ENCODE measurements around the gene PCSK4. TPM values are rescaled to one million over a fixed set of nuclear protein-coding genes. Genes with fewer than 3 reads are reported as not detected.

The PCSK4 gene
- total RNA-seq, 4 donors from 2014 or later: 1.3 to 4.9 (median 2.2) TPM

GRCh38 chr19:1452802-1453524 lies 37.2 kb downstream of the PCSK4 start:
- Histone ChIP-seq H3K9me3 (no peaks in the 10 kb centered on the region), H3K27me3 (peaks cover 3 to 98% of the 10 kb centered on the region in 2 donors), H3K27ac (peak overlapping the region in 3 of 4 donors; percentile 64 to 84 (median 72)), H3K4me3 (peak overlapping the region in 3 of 4 donors; percentile 3 to 39 (median 17)), H3K4me1 (peaks cover 0 to 68% (median 28%) of the 10 kb centered on the region in 4 donors), H3K36me3 (no peaks in the 10 kb centered on the region)
- TF ChIP-seq CTCF (IDR thresholded peaks at IDR 0.05): no peak
- no peak for TF ChIP-seq POLR2A (IDR thresholded peaks at IDR 0.05)
- TF ChIP-seq EP300 (IDR thresholded peaks at IDR 0.05): no peak
- WGBS, 2 donors: 42 to 54% methylated on average over 12 to 17 of the region's 30 CpGs
- DNase-seq (ENCODE audit: low spot score in 2 of 2): no peak

GRCh38 chr19:1451916-1452801 lies 38.0 kb downstream of the PCSK4 start:
- TF ChIP-seq EP300 (IDR thresholded peaks at IDR 0.05) (no peak), POLR2A (IDR thresholded peaks at IDR 0.05) (no peak), CTCF (IDR thresholded peaks at IDR 0.05) (no peak)
- WGBS, 2 donors: 19 to 22% methylated on average over 20 to 34 of the region's 39 CpGs
- peaks cover 3 to 99% of the 10 kb centered on the region in 2 donors for H3K27me3 ChIP-seq

GRCh38 chr19:1450735-1451731 lies 39.1 kb downstream of the PCSK4 start:
- H3K9me3 ChIP-seq: no peaks in the 10 kb centered on the region
- H3K27me3 ChIP-seq: peaks cover 3 to 99% of the 10 kb centered on the region in 2 donors
- DNase-seq (ENCODE audit: low spot score in 2 of 2): no peak
- peaks cover 0 to 70% (median 37%) of the 10 kb centered on the region in 4 donors for H3K4me1 ChIP-seq
- TF ChIP-seq EP300 (IDR thresholded peaks at IDR 0.05) (no peak), POLR2A (IDR thresholded peaks at IDR 0.05) (no peak), CTCF (IDR thresholded peaks at IDR 0.05) (no peak)
- H3K36me3 ChIP-seq: no peaks in the 10 kb centered on the region
- 62 to 63% methylated on average over 18 to 19 of the region's 22 CpGs for WGBS, 2 donors
- H3K27ac ChIP-seq: peak overlapping the region in 3 of 4 donors; percentile 19 to 78 (median 72)
- H3K4me3 ChIP-seq: peak overlapping the region in 1 of 4 donors; percentile 22

More at GRCh38 chr19:1451916-1452801, 38.0 kb downstream of the PCSK4 start:
- H3K9me3 ChIP-seq: no peaks in the 10 kb centered on the region
- H3K4me3 ChIP-seq: peak overlapping the region in 2 of 4 donors; percentile 17 to 39
- DNase-seq (ENCODE audit: low spot score in 2 of 2): no peak
- H3K27ac ChIP-seq: peak overlapping the region in 3 of 4 donors; percentile 31 to 84 (median 72)
- H3K4me1 ChIP-seq: peaks cover 0 to 70% (median 28%) of the 10 kb centered on the region in 4 donors
- H3K36me3 ChIP-seq: no peaks in the 10 kb centered on the region

GRCh38 chr19:1449467-1450442 lies 40.4 kb downstream of the PCSK4 start, which contains the start of gene APC2:
APC2 (plus strand) TSS chr19:1450121; CDS start chr19:1453002, 2,881 bp downstream.
- Histone ChIP-seq H3K9me3 (no peaks in the 10 kb centered on the region), H3K4me3 (peak within 1 kb of the TSS in 1 of 4 donors; percentile 16), H3K27ac (peak within 1 kb of the TSS in 2 of 4 donors; percentile 6 to 72), H3K27me3 (peaks cover 0 to 94% of the 10 kb centered on the region in 2 donors), H3K36me3 (no peaks in the 10 kb centered on the region), H3K4me1 (peaks cover 0 to 70% (median 39%) of the 10 kb centered on the region in 4 donors)
- WGBS, 2 donors: 3 to 6% methylated on average over 53 to 66 of the region's 74 CpGs
- no peak for DNase-seq (ENCODE audit: low spot score in 2 of 2)
- TF ChIP-seq CTCF (IDR thresholded peaks at IDR 0.05) (no peak), POLR2A (IDR thresholded peaks at IDR 0.05) (no peak), EP300 (IDR thresholded peaks at IDR 0.05) (no peak)

Measured in tibial nerve (tissue), 4 donors.